Measurements from ENCODE around the gene COMMD1. TPM values are rescaled to one million over a fixed set of nuclear protein-coding genes. Genes with fewer than 3 reads are reported as not detected.

The COMMD1 gene
- total and polyA plus RNA-seq, 7 donors: 33.6 to 67.3 (median 49.1) TPM

DNA sequence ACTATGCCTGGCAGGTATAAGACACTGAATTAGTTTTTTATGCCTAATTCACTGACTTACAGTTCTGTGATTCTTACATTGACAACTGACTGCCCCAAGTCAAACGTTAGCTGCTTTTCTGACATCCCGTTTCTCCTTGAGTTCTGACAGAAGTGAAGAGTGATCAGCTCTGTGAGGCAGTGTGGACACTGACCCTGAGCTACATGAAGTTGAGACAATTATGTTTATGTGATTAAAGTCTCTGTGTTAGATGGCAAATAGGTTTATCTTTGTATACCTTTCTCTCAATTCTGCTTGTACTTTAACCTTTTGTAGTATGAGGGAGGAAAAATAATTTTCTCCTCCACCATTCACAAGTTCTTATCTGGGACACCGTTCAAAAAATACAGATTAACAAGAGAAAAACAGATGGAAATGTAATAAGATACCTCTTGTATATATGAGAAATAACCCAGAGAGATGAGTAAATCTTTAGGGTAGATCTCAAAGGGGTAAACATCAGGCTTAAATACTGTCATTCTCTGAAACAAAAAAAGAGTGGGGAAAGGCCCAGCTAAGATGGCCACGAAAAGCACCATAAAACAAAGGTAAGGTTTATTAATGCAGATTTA lies 205.0 kb downstream of the COMMD1 start:
- Histone ChIP-seq H3K9me3 (no peaks in the 10 kb centered on the region), H3K36me3 (ENCODE audit: insufficient read depth in 1 of 2, low read depth in 1 of 2) (no peaks in the 10 kb centered on the region), H3K4me1 (peaks cover 10% of the 10 kb centered on the region), H3K27ac (no peak overlapping the region), H3K4me3 (no peak overlapping the region), H3K27me3 (ENCODE audit: insufficient read depth in 3 of 3, low read length in 2 of 3) (no peaks in the 10 kb centered on the region)
- TF ChIP-seq, protein P1, sequence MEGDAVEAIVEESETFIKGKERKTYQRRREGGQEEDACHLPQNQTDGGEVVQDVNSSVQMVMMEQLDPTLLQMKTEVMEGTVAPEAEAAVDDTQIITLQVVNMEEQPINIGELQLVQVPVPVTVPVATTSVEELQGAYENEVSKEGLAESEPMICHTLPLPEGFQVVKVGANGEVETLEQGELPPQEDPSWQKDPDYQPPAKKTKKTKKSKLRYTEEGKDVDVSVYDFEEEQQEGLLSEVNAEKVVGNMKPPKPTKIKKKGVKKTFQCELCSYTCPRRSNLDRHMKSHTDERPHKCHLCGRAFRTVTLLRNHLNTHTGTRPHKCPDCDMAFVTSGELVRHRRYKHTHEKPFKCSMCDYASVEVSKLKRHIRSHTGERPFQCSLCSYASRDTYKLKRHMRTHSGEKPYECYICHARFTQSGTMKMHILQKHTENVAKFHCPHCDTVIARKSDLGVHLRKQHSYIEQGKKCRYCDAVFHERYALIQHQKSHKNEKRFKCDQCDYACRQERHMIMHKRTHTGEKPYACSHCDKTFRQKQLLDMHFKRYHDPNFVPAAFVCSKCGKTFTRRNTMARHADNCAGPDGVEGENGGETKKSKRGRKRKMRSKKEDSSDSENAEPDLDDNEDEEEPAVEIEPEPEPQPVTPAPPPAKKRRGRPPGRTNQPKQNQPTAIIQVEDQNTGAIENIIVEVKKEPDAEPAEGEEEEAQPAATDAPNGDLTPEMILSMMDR (IDR thresholded peaks at IDR 0.05): no peak
- DNase-seq: no peak
- ATAC-seq: no peak
- intact Hi-C loops (cut with DNase I): no loop called here
- 80 to 87% (median 81%) methylated on average over 4 of the region's 4 CpGs for WGBS, 3 donors

DNA sequence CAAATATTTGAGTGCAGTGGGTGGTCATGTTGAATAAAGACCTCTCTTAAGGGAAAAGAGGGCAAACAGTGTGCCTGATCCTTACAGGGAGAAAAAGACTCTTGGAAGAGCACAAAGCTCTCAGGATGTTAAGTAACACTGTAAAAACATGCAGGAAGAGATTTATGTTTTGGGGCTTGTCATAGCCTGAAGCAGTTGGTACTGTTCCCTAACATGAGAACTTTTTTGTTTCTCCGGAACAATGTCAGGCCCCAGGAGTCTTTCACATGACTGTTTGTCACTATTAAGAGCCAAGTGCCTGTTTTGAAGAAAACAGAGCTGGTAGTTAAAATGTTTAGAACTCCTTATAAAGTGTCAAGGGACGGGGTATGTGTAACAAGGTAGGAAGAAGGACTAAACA lies 206.7 kb downstream of the COMMD1 start:
- TF ChIP-seq, protein P1 (IDR thresholded peaks at IDR 0.05): no peak
- Histone ChIP-seq H3K27ac (peak overlapping the region; percentile 0), H3K9me3 (no peaks in the 10 kb centered on the region), H3K4me3 (no peak overlapping the region), H3K36me3 (ENCODE audit: insufficient read depth in 1 of 2, low read depth in 1 of 2) (no peaks in the 10 kb centered on the region), H3K27me3 (ENCODE audit: insufficient read depth in 3 of 3, low read length in 2 of 3) (no peaks in the 10 kb centered on the region), H3K4me1 (peaks cover 10% of the 10 kb centered on the region)
- intact Hi-C loops (cut with DNase I): no loop called here
- DNase-seq (no peak), ATAC-seq (peak in 2 of 4 donors; percentile 46 to 68)
- 30 to 42% (median 39%) methylated on average over 2 of the region's 2 CpGs for WGBS, 3 donors

DNA sequence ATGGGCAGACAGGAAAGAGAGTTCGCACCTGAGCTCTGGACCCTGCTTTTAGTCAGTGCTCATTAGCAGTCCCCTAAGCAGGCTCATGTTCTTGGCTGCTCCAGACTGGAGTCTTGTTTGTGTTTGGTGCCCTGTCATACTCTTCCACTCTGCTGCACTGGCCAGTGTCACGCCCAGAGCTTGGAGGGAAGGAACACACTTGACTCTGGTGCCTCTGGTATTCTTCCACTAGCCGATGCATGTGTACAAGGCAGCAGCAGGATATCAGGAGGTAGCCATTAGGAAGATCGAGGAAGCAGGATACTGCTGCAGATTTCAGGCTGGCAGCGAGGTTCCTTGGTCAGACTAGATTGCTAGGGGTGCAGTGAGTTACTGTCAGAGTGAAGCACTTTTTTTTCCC lies 209.1 kb downstream of the COMMD1 start:
- Histone ChIP-seq H3K27ac (no peak overlapping the region), H3K4me1 (peaks cover 10% of the 10 kb centered on the region), H3K9me3 (no peaks in the 10 kb centered on the region), H3K4me3 (no peak overlapping the region), H3K36me3 (ENCODE audit: insufficient read depth in 1 of 2, low read depth in 1 of 2) (no peaks in the 10 kb centered on the region), H3K27me3 (ENCODE audit: insufficient read depth in 3 of 3, low read length in 2 of 3) (no peaks in the 10 kb centered on the region)
- ATAC-seq (no peak), DNase-seq (no peak)
- intact Hi-C loops (cut with DNase I): no loop called here
- 85 to 90% (median 85%) methylated on average over 5 of the region's 5 CpGs for WGBS, 3 donors
- TF ChIP-seq, protein P1 (IDR thresholded peaks at IDR 0.05): no peak

DNA sequence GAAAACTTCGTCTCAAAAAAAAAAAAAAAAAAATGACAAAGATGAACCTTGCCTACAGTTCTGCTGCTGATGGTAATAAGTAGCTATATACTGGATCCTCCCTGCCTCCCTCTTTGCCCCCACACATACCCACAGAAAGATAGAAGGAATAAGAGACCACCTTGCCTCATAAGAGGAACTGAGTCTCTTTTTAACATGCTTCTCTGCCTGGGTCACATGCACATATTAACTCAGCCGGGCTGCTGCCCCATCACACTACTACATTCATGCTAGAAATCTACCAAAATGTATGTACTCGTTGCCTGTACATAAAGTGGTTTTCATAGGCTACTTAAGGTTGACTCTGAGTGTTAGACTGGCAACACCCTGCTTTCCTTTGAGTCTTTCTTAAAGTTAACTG lies 211.5 kb downstream of the COMMD1 start:
- no peak for DNase-seq
- Histone ChIP-seq H3K4me3 (no peak overlapping the region), H3K9me3 (no peaks in the 10 kb centered on the region), H3K27ac (no peak overlapping the region), H3K4me1 (peaks cover 6% of the 10 kb centered on the region), H3K27me3 (ENCODE audit: insufficient read depth in 3 of 3, low read length in 2 of 3) (no peaks in the 10 kb centered on the region), H3K36me3 (ENCODE audit: insufficient read depth in 1 of 2, low read depth in 1 of 2) (no peaks in the 10 kb centered on the region)
- WGBS, 3 donors: 89 to 92% (median 90%) methylated on average over 2 to 3 of the region's 3 CpGs
- TF ChIP-seq, protein P1 (IDR thresholded peaks at IDR 0.05): no peak
- intact Hi-C loops (cut with DNase I): no loop called here
- no peak for ATAC-seq

DNA sequence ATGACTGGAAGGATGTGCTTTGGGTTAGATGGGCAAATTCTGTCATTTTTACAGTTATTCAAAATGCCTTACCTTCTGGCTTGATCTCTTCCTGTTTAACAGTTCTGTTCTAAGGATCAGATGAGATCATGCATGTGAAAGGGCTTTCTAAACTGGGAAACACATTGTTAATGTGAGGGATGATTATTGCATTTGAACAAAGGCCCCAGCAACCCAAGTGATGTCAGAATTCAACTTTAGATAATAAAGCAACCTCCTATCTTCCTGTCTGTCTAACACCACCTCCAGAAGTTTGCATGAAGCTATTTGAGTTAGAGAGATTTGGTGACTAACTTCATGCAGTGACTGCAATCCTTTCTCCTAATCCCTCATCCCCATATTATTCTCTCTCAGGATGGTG lies 212.7 kb downstream of the COMMD1 start:
- H3K4me3 ChIP-seq: no peak overlapping the region
- no peak overlapping the region for H3K27ac ChIP-seq
- TF ChIP-seq, protein P1 (IDR thresholded peaks at IDR 0.05): no peak
- H3K27me3 ChIP-seq (ENCODE audit: insufficient read depth in 3 of 3, low read length in 2 of 3): no peaks in the 10 kb centered on the region
- H3K4me1 ChIP-seq: no peaks in the 10 kb centered on the region
- H3K36me3 ChIP-seq (ENCODE audit: insufficient read depth in 1 of 2, low read depth in 1 of 2): no peaks in the 10 kb centered on the region
- intact Hi-C loops (cut with DNase I): no loop called here
- no peaks in the 10 kb centered on the region for H3K9me3 ChIP-seq
- DNase-seq: no peak
- ATAC-seq: no peak

All from psoas muscle (tissue), 8 donors.